HG03558 (cell line): Measurements from ENCODE around the gene FPR2.
"Not testable (repeated sequence)": the region's sequence is repeated elsewhere in the genome, so short reads cannot be mapped to it uniquely, and the experiment has no call there.

Source experiments
- ATAC-seq: cut with Tn5 transposase; IDR thresholded peaks from one replicate; pipeline ENCODE4 v1.9.1; 2021; ENCODE audit warnings: moderate number of reproducible peaks; ENCODE audit not compliant: unreplicated experiment; ENCODE audit errors: extremely low read depth

Gene FPR2

GRCh38 chr19:51739466-51740213, 21.3 kb upstream of the FPR2 start:
- no peak for ATAC-seq

- no peak for ATAC-seq
Measured at GRCh38 chr19:51740356-51740755, 20.6 kb upstream of the FPR2 start.

GRCh38 chr19:51742789-51743188, 18.2 kb upstream of the FPR2 start:
- ATAC-seq = no peak

- ATAC-seq = no peak
Measured at GRCh38 chr19:51743405-51743804, 17.6 kb upstream of the FPR2 start.

GRCh38 chr19:51746731-51747130, 14.2 kb upstream of the FPR2 start:
- ATAC-seq = no peak

GRCh38 chr19:51749979-51750378, 11.0 kb upstream of the FPR2 start:
- no peak for ATAC-seq

- no peak for ATAC-seq
Measured at GRCh38 chr19:51750400-51751094, 10.4 kb upstream of the FPR2 start.

GRCh38 chr19:51751655-51752054, 9.3 kb upstream of the FPR2 start, which contains the start of gene FPR1:
TSS of gene FPR1 (minus strand) at chr19:51751878. CDS start at chr19:51746994, 4,884 bp downstream.
- ATAC-seq = no peak

- no peak for ATAC-seq
Measured at GRCh38 chr19:51754109-51754508, 6.9 kb upstream of the FPR2 start.

- no peak for ATAC-seq
Measured at GRCh38 chr19:51754770-51755169, 6.2 kb upstream of the FPR2 start.

GRCh38 chr19:51755571-51755970, 5.4 kb upstream of the FPR2 start:
- no peak for ATAC-seq

- ATAC-seq = no peak
Measured at GRCh38 chr19:51761696-51762095, 716 bp downstream of the FPR2 start.

- no peak for ATAC-seq
Measured at GRCh38 chr19:51765086-51765485, 4.1 kb downstream of the FPR2 start.

GRCh38 chr19:51766461-51766860, 5.5 kb downstream of the FPR2 start:
- no peak for ATAC-seq

GRCh38 chr19:51771376-51772130, 10.6 kb downstream of the FPR2 start:
- no peak for ATAC-seq

GRCh38 chr19:51772977-51773376, 12.0 kb downstream of the FPR2 start:
- no peak for ATAC-seq

GRCh38 chr19:51776561-51776960, 15.6 kb downstream of the FPR2 start:
- not testable (repeated sequence) for ATAC-seq

- no peak for ATAC-seq
Measured at GRCh38 chr19:51777570-51778462, 16.8 kb downstream of the FPR2 start.

- no peak for ATAC-seq
Measured at GRCh38 chr19:51779181-51779580, 18.2 kb downstream of the FPR2 start.

- ATAC-seq = no peak
Measured at GRCh38 chr19:51779703-51780102, 18.7 kb downstream of the FPR2 start.
